ENCODE measurements around the gene GTF2A1L.

DNA sequence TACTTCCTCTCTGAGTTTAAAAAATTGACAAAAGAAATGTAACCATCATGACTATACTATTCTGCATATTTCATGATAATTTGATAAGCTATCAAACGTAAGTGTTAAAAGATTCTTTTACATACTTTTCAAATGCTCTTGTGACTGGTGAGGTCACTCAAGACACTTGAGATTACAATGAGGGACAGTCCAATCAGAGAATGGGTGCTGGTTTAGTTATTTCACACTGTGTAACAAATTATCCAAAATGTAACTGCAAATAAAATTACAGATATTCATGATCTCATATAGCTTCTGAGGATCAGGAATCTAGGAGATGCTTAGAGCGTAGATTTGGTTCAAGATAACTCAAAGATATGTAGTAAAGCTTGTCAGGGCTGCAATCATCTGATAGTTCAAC is 4.4 kb upstream of the GTF2A1L start:
- TF ChIP-seq POLR2AphosphoS5 (IDR thresholded peaks at IDR 0.05; ENCODE audit: low read depth, low read length) = no peak
- TF ChIP-seq POLR2A (IDR thresholded peaks at IDR 0.05; ENCODE audit: low read depth, low read length) = no peak
- TF ChIP-seq POU2F2 (IDR thresholded peaks at IDR 0.05; ENCODE audit: low read depth, low read length) = no peak
- TF ChIP-seq TAF1 (IDR thresholded peaks at IDR 0.05; ENCODE audit: low read depth, low read length) = no peak
- no peak for TF ChIP-seq SPI1 (IDR thresholded peaks at IDR 0.05; ENCODE audit: low read depth, low read length)

All from GM12891 (cell line).